Dedifferentiated amniotic fluid mesenchymal stem cell (primary cell): ENCODE results near the gene VASN.
A peak's percentile ranks its signal among the peaks of the same experiment; 100 is the strongest.
"Not testable (repeated sequence)": the region's sequence is repeated elsewhere in the genome, so short reads cannot be mapped to it uniquely, and the experiment has no call there.

Experiments used
- DNase-seq: peaks from one replicate; pipeline ENCODE4 v3.0.0-alpha.2; 2016; ENCODE audit errors: extremely low spot score

Gene VASN

GRCh38 chr16:4371357-4372000 lies at the start of gene VASN:
TSS of gene VASN (plus strand) at chr16:4371848. CDS start at chr16:4380878, 9,030 bp downstream.
- no peak for DNase-seq

- no peak for DNase-seq
Observed at GRCh38 chr16:4322121-4323052, 49.3 kb upstream of the VASN start.

- DNase-seq: no peak
Observed at GRCh38 chr16:4323071-4323844, 48.4 kb upstream of the VASN start.

- DNase-seq: no peak
Observed at GRCh38 chr16:4323845-4324488, 47.7 kb upstream of the VASN start.

- DNase-seq: no peak
Observed at GRCh38 chr16:4324492-4325252, 47.0 kb upstream of the VASN start.

GRCh38 chr16:4325253-4325758 lies 46.3 kb upstream of the VASN start:
- no peak for DNase-seq

- no peak for DNase-seq
Observed at GRCh38 chr16:4327386-4328045, 44.1 kb upstream of the VASN start.

GRCh38 chr16:4328046-4328781 lies 43.4 kb upstream of the VASN start:
- peak; percentile 53 for DNase-seq

- DNase-seq: no peak
Observed at GRCh38 chr16:4328782-4329775, 42.6 kb upstream of the VASN start.

GRCh38 chr16:4330277-4330874 lies 41.3 kb upstream of the VASN start:
- DNase-seq: peak; percentile 36

GRCh38 chr16:4332083-4332482 lies 39.6 kb upstream of the VASN start:
- DNase-seq: no peak

- no peak for DNase-seq
Observed at GRCh38 chr16:4332623-4333307, 38.9 kb upstream of the VASN start.

- DNase-seq: no peak
Observed at GRCh38 chr16:4333308-4333638, 38.4 kb upstream of the VASN start.

GRCh38 chr16:4333714-4334113 lies 37.9 kb upstream of the VASN start:
- not testable (repeated sequence) for DNase-seq

GRCh38 chr16:4334724-4335495 lies 36.7 kb upstream of the VASN start:
- no peak for DNase-seq

GRCh38 chr16:4336701-4337539 lies 34.7 kb upstream of the VASN start:
- DNase-seq: no peak
